HTERT RPE-1 (cell line): ENCODE data around the gene AGTR1.
"Not testable (repeated sequence)": the region's sequence is repeated elsewhere in the genome, so short reads cannot be mapped to it uniquely, and the experiment has no call there.

ENCODE experiments used
- in situ Hi-C: fragments of 300-500 bp; cut with MboI; formaldehyde crosslinking; loops from 4 replicates; pipeline ENCODE4 v1.14.3; 2020; ENCODE audit warnings: low sequenced_read_pairs

Gene AGTR1

GRCh38 chr3:148757238-148758215 lies 59.8 kb downstream of the AGTR1 start:
- in situ Hi-C loops, result no loop called here

GRCh38 chr3:148758303-148758884 lies 60.7 kb downstream of the AGTR1 start:
- in situ Hi-C loops, result no loop called here

GRCh38 chr3:148759430-148759829 lies 61.7 kb downstream of the AGTR1 start:
- in situ Hi-C loops, result no loop called here

- in situ Hi-C loops, result no loop called here
Measured at GRCh38 chr3:148763156-148763680, 65.5 kb downstream of the AGTR1 start.

- in situ Hi-C loops, result no loop called here
Measured at GRCh38 chr3:148763986-148764935, 66.6 kb downstream of the AGTR1 start.

GRCh38 chr3:148772361-148772760 lies 74.7 kb downstream of the AGTR1 start:
- in situ Hi-C loops, result no loop called here

GRCh38 chr3:148772835-148773234 lies 75.1 kb downstream of the AGTR1 start:
- in situ Hi-C loops, result no loop called here

GRCh38 chr3:148773805-148774204 lies 76.1 kb downstream of the AGTR1 start:
- in situ Hi-C loops, result no loop called here

GRCh38 chr3:148778926-148779325 lies 81.2 kb downstream of the AGTR1 start:
- in situ Hi-C loops, result no loop called here

- in situ Hi-C loops, result not testable (repeated sequence)
Measured at GRCh38 chr3:148785026-148785425, 87.3 kb downstream of the AGTR1 start.

- in situ Hi-C loops, result not testable (repeated sequence)
Measured at GRCh38 chr3:148786159-148786558, 88.5 kb downstream of the AGTR1 start.

- in situ Hi-C loops, result no loop called here
Measured at GRCh38 chr3:148789146-148789545, 91.4 kb downstream of the AGTR1 start.

- in situ Hi-C loops, result no loop called here
Measured at GRCh38 chr3:148789906-148790305, 92.2 kb downstream of the AGTR1 start.

GRCh38 chr3:148790370-148790769 lies 92.7 kb downstream of the AGTR1 start:
- in situ Hi-C loops, result no loop called here

- in situ Hi-C loops, result no loop called here
Measured at GRCh38 chr3:148790851-148791735, 93.4 kb downstream of the AGTR1 start.

- in situ Hi-C loops, result no loop called here
Measured at GRCh38 chr3:148791920-148792319, 94.2 kb downstream of the AGTR1 start.

- in situ Hi-C loops, result no loop called here
Measured at GRCh38 chr3:148792516-148792915, 94.8 kb downstream of the AGTR1 start.
